Measurements from ENCODE around the gene CACYBP.

CACYBP gene

GRCh38 chr1:174999936-175000696 is at the start of gene CACYBP:
TSS of gene CACYBP (plus strand) at chr1:174999947. CDS start at chr1:175000181, 234 bp downstream.
- peak; percentile 70 for DNase-seq (ENCODE audit: low spot score)

DNA sequence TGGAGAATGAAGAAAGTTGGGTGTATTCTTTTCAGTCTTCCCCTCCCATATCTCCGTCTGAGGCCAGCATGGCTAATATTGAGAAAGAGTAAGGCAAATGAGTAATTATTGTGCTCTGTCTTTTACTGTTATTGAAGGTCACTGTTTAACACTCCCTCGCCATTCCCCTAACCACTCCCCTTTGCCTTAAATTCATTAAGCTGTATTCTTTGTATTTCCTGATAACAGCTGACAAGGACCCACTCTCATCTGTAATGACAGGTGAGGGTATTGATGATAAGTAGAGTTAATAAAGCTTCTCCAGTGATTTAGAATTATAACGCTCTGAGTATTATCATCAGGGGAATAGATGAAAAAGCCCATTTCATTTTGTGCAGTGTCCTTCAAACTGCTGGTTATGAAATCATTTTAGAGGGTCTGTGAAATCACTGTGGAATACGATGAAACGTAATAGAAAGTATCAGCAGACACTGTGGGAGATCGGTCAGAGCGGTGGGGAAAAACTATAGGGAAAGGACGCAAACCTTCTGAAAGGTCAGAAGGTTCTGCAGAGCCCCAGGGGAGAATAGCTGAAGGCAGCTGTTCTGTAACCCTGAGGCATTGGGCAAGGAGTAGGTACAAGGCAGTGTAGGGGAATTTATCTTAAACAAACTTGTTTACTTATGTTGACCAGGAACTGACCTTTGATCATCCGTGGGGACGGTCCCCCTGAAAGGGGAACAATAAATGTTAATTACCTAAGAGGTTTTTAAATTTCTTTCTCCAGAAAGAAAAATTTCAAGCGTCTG is 46.3 kb upstream of the CACYBP start:
- DNase-seq (ENCODE audit: low spot score): no peak

- DNase-seq (ENCODE audit: low spot score): no peak
Measured at GRCh38 chr1:174954073-174954460, 45.7 kb upstream of the CACYBP start.

DNA sequence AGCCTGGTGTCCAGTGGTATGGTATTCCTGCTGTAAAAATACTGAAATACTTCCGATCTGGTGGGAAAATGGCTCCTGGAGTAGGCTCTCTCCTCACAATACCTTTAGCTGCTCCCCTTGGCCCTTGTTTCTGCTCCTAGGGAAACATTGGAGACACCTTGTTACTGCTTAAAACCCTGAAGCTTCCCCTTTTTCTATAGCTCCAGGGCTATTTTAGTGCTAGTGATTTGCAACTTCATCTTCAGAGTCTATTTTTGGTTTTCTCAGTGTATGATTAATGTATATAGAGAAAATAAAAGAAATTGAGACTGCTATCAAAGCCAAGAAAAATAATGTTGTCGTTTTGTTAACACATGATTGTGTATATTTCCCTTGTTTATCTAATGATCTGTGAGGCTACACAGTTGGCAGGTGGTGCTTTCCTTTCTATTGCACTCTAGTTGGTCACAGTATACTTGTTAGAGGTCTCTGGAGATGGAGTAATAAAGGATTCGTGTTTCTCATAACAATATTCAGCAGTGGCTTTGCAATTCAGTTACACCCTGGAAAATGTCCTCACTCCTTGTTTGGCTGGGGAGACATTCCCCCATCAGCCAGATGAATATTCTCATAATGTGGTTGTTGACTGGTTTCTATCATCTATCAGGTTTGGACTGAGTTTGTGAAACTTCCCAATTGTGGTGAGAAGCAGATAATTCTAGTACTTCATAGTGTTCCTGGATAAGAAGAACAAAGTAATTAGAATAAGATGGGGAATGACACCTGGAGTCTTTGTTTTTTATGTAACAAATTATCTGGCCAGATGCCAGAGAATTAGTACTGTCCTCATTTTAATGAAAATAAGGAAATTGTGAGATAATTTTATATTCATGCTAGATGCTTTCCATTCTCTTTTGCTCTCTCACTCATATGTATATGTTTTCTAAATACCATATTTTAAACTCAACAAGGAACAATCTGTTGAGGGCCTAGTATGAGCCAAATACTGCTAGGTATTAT is 44.8 kb upstream of the CACYBP start:
- DNase-seq (ENCODE audit: low spot score): no peak

- DNase-seq (ENCODE audit: low spot score): no peak
Measured at GRCh38 chr1:174956086-174956485, 43.7 kb upstream of the CACYBP start.

- DNase-seq (ENCODE audit: low spot score): no peak
Measured at GRCh38 chr1:174956976-174957375, 42.8 kb upstream of the CACYBP start.

DNA sequence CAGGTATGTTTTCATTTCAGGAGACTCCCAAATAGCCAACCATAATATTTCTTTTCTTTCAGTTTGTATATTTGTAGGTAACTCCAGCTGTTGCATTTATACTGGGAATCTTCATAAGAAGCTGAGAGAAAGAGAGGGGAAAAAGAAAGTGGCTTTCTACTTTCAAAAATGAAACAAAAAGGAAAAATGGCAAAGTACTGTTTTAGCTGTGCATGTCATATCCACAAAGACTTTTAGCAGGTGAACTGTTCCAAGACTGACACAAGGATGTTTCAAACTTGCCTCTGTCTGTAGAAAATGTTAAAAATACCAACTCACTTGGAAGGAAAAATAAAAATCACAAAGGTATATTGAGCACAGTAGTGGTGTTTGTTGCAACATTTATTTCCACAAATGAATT is 41.9 kb upstream of the CACYBP start:
- no peak for DNase-seq (ENCODE audit: low spot score)

DNA sequence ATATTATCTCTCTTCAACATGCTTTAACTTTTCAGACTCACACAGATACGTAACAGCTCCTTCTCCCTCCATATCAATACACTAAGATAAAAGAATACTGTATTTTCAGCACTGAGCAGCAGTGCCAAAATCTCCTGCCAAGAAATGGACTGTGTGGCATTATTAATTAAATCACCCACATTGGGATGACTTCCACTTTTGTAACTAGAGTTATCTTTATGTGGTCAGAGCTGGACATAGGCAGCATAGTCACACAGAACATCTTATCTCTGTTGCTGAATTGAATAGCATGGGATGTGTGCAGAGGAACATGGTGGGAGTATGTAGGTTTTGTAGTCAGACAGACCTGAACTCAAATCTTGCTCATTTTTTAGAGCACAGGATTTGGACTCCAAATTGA is 41.4 kb upstream of the CACYBP start:
- DNase-seq (ENCODE audit: low spot score): no peak

DNA sequence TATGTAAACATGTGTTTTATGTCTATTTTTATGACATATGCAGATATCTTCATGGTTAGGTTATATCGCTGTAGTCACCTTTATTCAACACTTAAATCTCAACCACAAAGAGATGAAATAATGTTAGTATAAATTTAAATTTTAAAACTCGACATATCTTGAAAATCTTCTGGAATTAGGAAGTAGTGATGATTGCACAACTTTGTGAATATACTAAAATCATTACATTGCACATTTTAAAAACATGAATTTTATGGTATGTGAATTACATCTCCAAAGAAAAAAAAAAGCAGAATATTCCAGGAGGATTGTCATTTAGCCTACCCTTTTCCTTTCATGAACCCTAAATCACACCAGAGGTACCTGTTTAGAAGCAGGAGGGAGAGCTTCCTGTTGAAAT is 39.4 kb upstream of the CACYBP start:
- no peak for DNase-seq (ENCODE audit: low spot score)

DNA sequence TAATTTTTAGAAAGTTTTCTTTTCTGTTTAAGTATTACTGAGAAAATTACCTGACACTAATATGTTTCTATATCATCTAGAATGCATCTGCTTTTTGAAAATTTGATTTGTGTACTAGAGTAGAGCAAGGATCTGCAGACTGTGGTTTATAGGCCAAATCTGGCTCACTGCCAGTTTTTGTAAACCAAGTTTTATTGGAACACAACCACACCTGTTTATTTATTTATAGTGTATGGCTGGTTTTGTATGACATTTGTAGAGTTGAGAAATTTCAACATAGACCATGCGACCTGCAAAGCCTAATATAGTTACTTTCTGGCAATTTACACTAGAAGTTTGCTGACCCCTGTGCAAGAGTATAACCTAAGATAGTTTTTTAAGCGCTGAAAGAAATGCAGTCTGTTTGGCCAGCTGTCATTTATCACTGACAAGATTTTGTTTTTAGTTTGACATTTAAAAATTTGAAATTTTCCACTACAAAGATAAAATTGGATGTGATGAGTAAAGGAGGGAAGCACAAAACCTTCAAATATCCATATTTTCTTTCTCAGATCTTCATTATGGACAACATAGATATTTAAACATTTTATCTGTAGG is 36.1 kb upstream of the CACYBP start:
- no peak for DNase-seq (ENCODE audit: low spot score)

- DNase-seq (ENCODE audit: low spot score): no peak
Measured at GRCh38 chr1:174964261-174964971, 35.3 kb upstream of the CACYBP start.

- DNase-seq (ENCODE audit: low spot score): no peak
Measured at GRCh38 chr1:174964972-174965361, 34.8 kb upstream of the CACYBP start.

GRCh38 chr1:174965362-174966007 is 34.3 kb upstream of the CACYBP start:
- no peak for DNase-seq (ENCODE audit: low spot score)

- DNase-seq (ENCODE audit: low spot score): no peak
Measured at GRCh38 chr1:174966008-174966572, 33.7 kb upstream of the CACYBP start.

GRCh38 chr1:174967845-174968705 is 31.7 kb upstream of the CACYBP start:
- DNase-seq (ENCODE audit: low spot score): no peak

DNA sequence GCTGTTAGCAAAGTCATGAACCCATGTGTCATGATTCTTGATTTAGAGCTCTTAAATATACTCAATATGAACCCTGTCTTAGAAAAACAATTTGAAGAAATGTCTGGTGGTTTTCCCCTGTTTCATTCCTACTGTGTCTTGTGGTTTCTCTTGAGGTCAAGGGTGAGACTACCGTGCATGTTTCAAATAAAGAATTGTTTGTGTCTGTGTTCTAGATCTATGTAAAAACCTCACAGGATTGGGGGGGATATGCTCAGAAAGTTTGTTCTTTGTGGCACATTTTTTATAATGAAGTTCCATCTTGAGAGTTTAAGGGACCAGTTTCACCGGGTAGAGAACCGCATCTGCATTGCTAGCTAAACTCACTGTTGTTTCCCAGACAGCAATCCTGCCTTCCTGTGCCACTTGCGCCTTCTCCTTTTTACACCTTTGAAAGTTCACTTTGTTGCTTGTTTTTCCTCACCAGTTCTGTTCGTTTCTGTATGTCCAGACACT is 30.9 kb upstream of the CACYBP start:
- DNase-seq (ENCODE audit: low spot score): no peak

DNA sequence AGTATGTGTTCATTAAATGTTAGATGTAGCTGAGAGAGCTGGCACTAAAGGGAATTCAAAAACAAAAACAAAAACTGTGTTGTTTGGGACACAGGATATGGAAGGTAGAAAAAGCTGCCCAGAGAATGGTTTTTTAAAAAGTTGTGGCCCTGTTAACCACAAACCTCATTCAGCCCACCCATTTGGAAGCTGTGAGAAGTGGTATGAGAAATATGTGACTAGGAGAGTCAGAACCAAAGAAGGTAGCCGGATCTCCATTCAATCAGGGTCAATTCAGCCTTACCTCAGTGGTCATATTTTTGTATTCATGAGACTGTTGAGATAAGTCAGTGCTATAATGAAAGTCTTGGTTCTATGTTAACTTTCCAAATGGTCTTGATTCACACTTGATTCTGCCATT is 29.8 kb upstream of the CACYBP start:
- no peak for DNase-seq (ENCODE audit: low spot score)

DNA sequence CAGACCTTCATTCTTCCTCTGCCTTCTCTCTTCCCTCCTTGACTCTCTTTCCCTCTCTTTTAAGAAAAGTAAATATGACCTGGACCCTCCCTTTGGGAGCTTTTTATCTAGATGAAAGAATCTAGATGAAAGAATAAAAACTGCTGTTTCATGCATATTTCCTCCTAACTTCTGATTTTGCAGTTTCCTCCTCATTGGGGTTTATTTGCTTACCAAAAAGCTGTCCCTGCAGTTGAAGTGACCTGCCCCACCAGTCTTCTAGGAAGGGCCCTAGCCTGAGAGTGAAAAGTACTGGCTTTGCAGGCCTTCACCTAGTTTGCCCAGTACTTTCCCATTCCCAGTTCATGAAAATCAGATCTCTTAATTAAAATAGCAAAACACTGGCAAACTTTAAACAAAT is 28.3 kb upstream of the CACYBP start:
- DNase-seq (ENCODE audit: low spot score): no peak

DNA sequence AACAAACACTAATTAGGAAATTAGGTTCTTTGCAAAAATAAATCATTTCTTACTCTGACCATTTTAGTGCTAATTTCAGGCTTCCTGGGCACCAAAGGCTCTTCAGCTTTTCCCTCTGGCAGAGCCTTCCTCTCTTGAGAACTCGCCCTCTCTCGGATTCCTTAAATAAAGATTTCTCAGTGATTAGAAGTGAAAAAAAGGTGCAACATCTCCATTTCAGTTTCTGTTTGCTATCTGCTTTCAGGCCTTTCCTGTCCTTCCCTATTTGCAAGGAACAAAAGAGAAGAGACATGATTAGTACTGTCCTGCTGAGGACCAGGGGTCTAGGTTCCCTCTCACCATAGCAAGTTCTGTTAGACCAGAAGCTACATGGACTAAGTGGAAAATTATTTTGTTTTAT is 27.8 kb upstream of the CACYBP start:
- DNase-seq (ENCODE audit: low spot score): no peak

Data from HuH-7 (cell line).